GM21381 (cell line): ENCODE measurements around the gene BCL2L2.
A peak's percentile ranks its signal among the peaks of the same experiment; 100 is the strongest.

ENCODE experiments used
- ATAC-seq: cut with Tn5 transposase; IDR thresholded peaks from one replicate; pipeline ENCODE4 v1.9.1; 2021; ENCODE audit warnings: mild to moderate bottlenecking, moderate library complexity; ENCODE audit not compliant: unreplicated experiment

Gene BCL2L2

GRCh38 chr14:23299211-23299957 is 7.2 kb upstream of the BCL2L2 start:
- ATAC-seq = no peak

GRCh38 chr14:23299986-23300686 is 6.5 kb upstream of the BCL2L2 start:
- no peak for ATAC-seq

- ATAC-seq = no peak
Observed at GRCh38 chr14:23300687-23301223, 5.9 kb upstream of the BCL2L2 start.

- ATAC-seq = peak; percentile 79
Observed at GRCh38 chr14:23301288-23301968, 5.2 kb upstream of the BCL2L2 start.

- peak; percentile 7 for ATAC-seq
Observed at GRCh38 chr14:23301969-23302289, 4.7 kb upstream of the BCL2L2 start.

- ATAC-seq = peak; percentile 32
Observed at GRCh38 chr14:23302290-23303225, 4.1 kb upstream of the BCL2L2 start, which contains the start of gene PPP1R3E. TSS of gene PPP1R3E (minus strand) at chr14:23302859. CDS start at chr14:23302576, 283 bp downstream.

- ATAC-seq = no peak
Observed at GRCh38 chr14:23307146-23307530, 505 bp downstream of the BCL2L2 start.

GRCh38 chr14:23307687-23308644 is 1.3 kb downstream of the BCL2L2 start:
- ATAC-seq = no peak

- no peak for ATAC-seq
Observed at GRCh38 chr14:23308721-23309445, 2.2 kb downstream of the BCL2L2 start.

- ATAC-seq = no peak
Observed at GRCh38 chr14:23310546-23310945, 3.9 kb downstream of the BCL2L2 start.

GRCh38 chr14:23316300-23316699 is 9.7 kb downstream of the BCL2L2 start:
- ATAC-seq = no peak

- no peak for ATAC-seq
Observed at GRCh38 chr14:23319746-23320583, 13.3 kb downstream of the BCL2L2 start.

- ATAC-seq = peak; percentile 84
Observed at GRCh38 chr14:23320584-23321571, 14.2 kb downstream of the BCL2L2 start, which contains the start of gene PABPN1. TSS of gene PABPN1 (plus strand) at chr14:23321457. CDS start at chr14:23321470, 13 bp downstream.

- peak; percentile 10 for ATAC-seq
Observed at GRCh38 chr14:23321572-23322547, 15.2 kb downstream of the BCL2L2 start.
